ENCODE measurements around the gene PTMA. TPM values are rescaled to one million over a fixed set of nuclear protein-coding genes. Genes with fewer than 3 reads are reported as not detected.
A peak's percentile ranks its signal among the peaks of the same experiment; 100 is the strongest.
"Not testable (repeated sequence)": the region's sequence is repeated elsewhere in the genome, so short reads cannot be mapped to it uniquely, and the experiment has no call there.

The PTMA gene
- total RNA-seq (2021; ENCODE audit: unreplicated experiment) = 1,390 TPM
- polyA plus RNA-seq (2012; ENCODE audit: insufficient read length) = 1,958 TPM
- Bru-seq, nascent RNA = percentile 100 among the genes with signal in this experiment
- BruChase-seq, experiment 1, labeled RNA remaining after a 2-hour chase = percentile 100 among the genes with signal in this experiment
- BruChase-seq, experiment 2, labeled RNA remaining after a 6-hour chase = percentile 100 among the genes with signal in this experiment
- long read RNA-seq, transcript PTMA-202 (5 exons, 1,221 nt) = major isoform, 1,027 of 1,506 reads
- long read RNA-seq, transcript PTMA-201 (5 exons, 1,212 nt) = minor isoform, 97 of 1,506 reads
- long read RNA-seq, partial matches to known transcripts = 343 of 1,506 reads
- long read RNA-seq, other reads (novel, unspliced or antisense) = 34 of 1,506 reads

- H3K4me1 ChIP-seq (ENCODE audit: control insufficient read depth, insufficient read depth, low read length) = peaks cover 28% of the 10 kb centered on the region
- intact Hi-C loops (cut with micrococcal nuclease; ENCODE audit: unreplicated experiment) = no loop called here
- peak; percentile 93 for DNase-seq (ENCODE audit: low read depth, low spot score)
- no TSS peak for BruUV-seq (replicated peaks)
- ChIA-PET CTCF (interaction anchor here (0.6 to 0.7 kb wide), 2 partner anchors 31 to 189 kb away, joined by 3 to 14 read pairs; no protein-coding TSS in a partner anchor), POLR2A (interaction anchor here (0.6 to 0.8 kb wide), 3 partner anchors 41 to 464 kb away, joined by 3 to 6 read pairs (median 4); no protein-coding TSS in a partner anchor)
- peak within 1 kb of the TSS; percentile 75 to 90 for H3K4me3 ChIP-seq (ENCODE audit: low read depth in 2 of 2, low read length in 2 of 2)
- TF ChIP-seq TCF7L2 (IDR thresholded peaks at IDR 0.05; ENCODE audit: low read depth, low read length) (peak; percentile 33; the same call in 1 of the 2 replicates), SIN3A (IDR thresholded peaks at IDR 0.05; ENCODE audit: borderline replicate concordance, insufficient read depth, low read depth, low read length) (0 out of 2 replicates have a peak, but pooled peaks have one; percentile 24), CTCF (IDR thresholded peaks at IDR 0.05) (no peak), POLR2AphosphoS5 (IDR thresholded peaks at IDR 0.05; ENCODE audit: low read depth, low read length) (peak; percentile 95), REST (IDR thresholded peaks at IDR 0.05; ENCODE audit: insufficient read depth in 1 of 2, low read depth in 2 of 2, low read length in 1 of 2) (0 out of 4 replicates have a peak, but pooled peaks of 1 of the 2 experiments have one; percentile 23)
- H3K9me3 ChIP-seq (ENCODE audit: control insufficient read depth, insufficient read depth, low read depth, low read length) = no peaks in the 10 kb centered on the region
- H3K36me3 ChIP-seq (ENCODE audit: control insufficient read depth, insufficient read depth, low read length) = peaks cover 14% of the 10 kb centered on the region
- H3K27ac ChIP-seq (ENCODE audit: low read length) = peak within 1 kb of the TSS; percentile 99
- in situ Hi-C loops (cut with HindIII; ENCODE audit: low pct_unique_long_range_greater_than_20kb, low sequenced_read_pairs) = no loop called here
- ATAC-seq = peak; percentile 76
- H3K27me3 ChIP-seq (ENCODE audit: control insufficient read depth, insufficient read depth, low read length) = no peaks in the 10 kb centered on the region
Observed at GRCh38 chr2:231707927-231708772, at the start of gene PTMA. Gene PTMA (plus strand): TSS chr2:231708525. CDS start chr2:231708707, 182 bp downstream.

- H3K27ac ChIP-seq (ENCODE audit: low read length); BruUV-seq (replicated peaks); in situ Hi-C loops (cut with HindIII; ENCODE audit: low pct_unique_long_range_greater_than_20kb, low sequenced_read_pairs); ATAC-seq; intact Hi-C loops (cut with micrococcal nuclease; ENCODE audit: unreplicated experiment); POLR2A ChIA-PET; H3K36me3 ChIP-seq (ENCODE audit: control insufficient read depth, insufficient read depth, low read length); H3K4me3 ChIP-seq (ENCODE audit: low read depth in 2 of 2, low read length in 2 of 2); H3K27me3 ChIP-seq (ENCODE audit: control insufficient read depth, insufficient read depth, low read length); CTCF ChIA-PET; DNase-seq (ENCODE audit: low read depth, low spot score); H3K9me3 ChIP-seq (ENCODE audit: control insufficient read depth, insufficient read depth, low read depth, low read length); H3K4me1 ChIP-seq (ENCODE audit: control insufficient read depth, insufficient read depth, low read length): not testable (repeated sequence)
Observed at GRCh38 chr2:231660073-231660472, 48.3 kb upstream of the PTMA start.

All from Panc1 (cell line).